Activated naive CD4-positive, alpha-beta T cell treated with anti-CD3 and anti-CD28 coated beads for 36 hours (primary cell): ENCODE data around the gene CCDC18. TPM values are rescaled to one million over a fixed set of nuclear protein-coding genes. Genes with fewer than 3 reads are reported as not detected.
"Not testable (repeated sequence)": the region's sequence is repeated elsewhere in the genome, so short reads cannot be mapped to it uniquely, and the experiment has no call there.

Experiments
- CTCF ChIA-PET: fragments of 350-600 bp; sonication (Branson Sonifier 250); formaldehyde crosslinking; loops from one replicate; lab custom pipeline; 2021; ENCODE audit warnings: antibody characterized with exemption; lab: Charles Lee
- DNase-seq: peaks from one replicate; pipeline ENCODE4 v3.0.0-alpha.2; 2020
- H3K27ac Mint-ChIP-seq: one replicate; pipeline ENCODE4 v1.8.0; 2021; ENCODE audit warnings: mild to moderate bottlenecking, mixed read lengths
- H3K27me3 Mint-ChIP-seq: one replicate; pipeline ENCODE4 v1.8.0; 2021; ENCODE audit warnings: low read depth, mixed read lengths
- H3K36me3 Mint-ChIP-seq: one replicate; pipeline ENCODE4 v1.8.0; 2021; ENCODE audit warnings: low read depth, mixed read lengths
- H3K4me1 Mint-ChIP-seq: one replicate; pipeline ENCODE4 v1.8.0; 2021; ENCODE audit warnings: low read depth, mixed read lengths
- H3K4me3 Mint-ChIP-seq: one replicate; pipeline ENCODE4 v1.8.0; 2021; ENCODE audit warnings: mild to moderate bottlenecking, moderate library complexity, mixed read lengths
- H3K9me3 Mint-ChIP-seq: one replicate; pipeline ENCODE4 v1.8.0; 2021; ENCODE audit warnings: mixed read lengths
- intact Hi-C: fragments of 100-400 bp; cut with micrococcal nuclease; formaldehyde crosslinking; loops from one replicate; pipeline ENCODE4 v1.15.1; 2023
- total RNA-seq, 2 experiments: library from RNA; stranded (reverse); gene quantifications; one replicate each; pipeline ENCODE4 v1.2.3, GENCODE V29; 2021

CCDC18 gene
- total RNA-seq, 2 experiments from 2014 or later: 16.2 to 16.4 TPM

GRCh38 chr1:93244298-93245069, 64.0 kb downstream of the CCDC18 start:
- CTCF ChIA-PET: no interaction called here
- no peak overlapping the region for H3K27ac Mint-ChIP-seq
- no peak for DNase-seq
- H3K4me3 Mint-ChIP-seq: no peak overlapping the region
- intact Hi-C loops: no loop called here
- H3K36me3 Mint-ChIP-seq: peaks cover 63% of the 10 kb centered on the region
- peaks cover 25% of the 10 kb centered on the region for H3K9me3 Mint-ChIP-seq
- H3K27me3 Mint-ChIP-seq: no peaks in the 10 kb centered on the region
- no peaks in the 10 kb centered on the region for H3K4me1 Mint-ChIP-seq

DNA sequence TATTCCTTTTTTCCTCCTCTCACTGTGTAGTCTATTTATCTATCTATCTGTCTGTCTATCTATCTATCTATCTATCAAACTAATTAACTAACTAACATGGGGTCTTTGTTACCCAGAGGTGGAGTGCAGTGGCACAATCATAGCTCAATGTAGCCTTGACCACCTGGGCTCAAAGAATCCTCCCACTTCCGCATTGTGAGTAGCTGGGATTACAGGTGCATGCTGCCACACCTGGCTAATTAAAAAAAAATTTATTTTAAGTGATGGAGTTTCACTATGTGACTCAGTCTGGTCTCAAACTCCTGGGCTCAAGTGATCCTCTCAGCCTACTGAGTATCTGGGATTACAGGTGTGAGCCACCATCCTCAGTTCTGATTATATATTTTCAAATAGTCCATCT, 71.4 kb downstream of the CCDC18 start:
- H3K4me1 Mint-ChIP-seq: peaks cover 4% of the 10 kb centered on the region
- intact Hi-C loops: no loop called here
- H3K27me3 Mint-ChIP-seq: no peaks in the 10 kb centered on the region
- H3K27ac Mint-ChIP-seq: no peak overlapping the region
- no peak overlapping the region for H3K4me3 Mint-ChIP-seq
- CTCF ChIA-PET: no interaction called here
- H3K36me3 Mint-ChIP-seq: peaks cover 52% of the 10 kb centered on the region
- DNase-seq: no peak
- H3K9me3 Mint-ChIP-seq: peaks cover 12% of the 10 kb centered on the region

GRCh38 chr1:93252598-93252997, 72.1 kb downstream of the CCDC18 start:
- Mint-ChIP-seq H3K4me1 (peaks cover 4% of the 10 kb centered on the region), H3K27me3 (no peaks in the 10 kb centered on the region), H3K36me3 (peaks cover 47% of the 10 kb centered on the region), H3K27ac (no peak overlapping the region), H3K9me3 (peaks cover 12% of the 10 kb centered on the region), H3K4me3 (no peak overlapping the region)
- CTCF ChIA-PET: no interaction called here
- intact Hi-C loops: no loop called here
- no peak for DNase-seq

- CTCF ChIA-PET: interaction anchor here (1.1 kb wide), 1 partner anchor 11 kb away, joined by 4 read pairs; no protein-coding TSS in a partner anchor
- Mint-ChIP-seq H3K4me3 (no peak overlapping the region), H3K27me3 (no peaks in the 10 kb centered on the region), H3K27ac (no peak overlapping the region), H3K9me3 (peaks cover 12% of the 10 kb centered on the region), H3K4me1 (peaks cover 4% of the 10 kb centered on the region), H3K36me3 (peaks cover 43% of the 10 kb centered on the region)
- intact Hi-C loops: no loop called here
- DNase-seq: no peak
Measured at GRCh38 chr1:93253516-93253915, 73.0 kb downstream of the CCDC18 start.

GRCh38 chr1:93255222-93256079, 74.9 kb downstream of the CCDC18 start:
- CTCF ChIA-PET: no interaction called here
- no peak overlapping the region for H3K4me3 Mint-ChIP-seq
- peaks cover 35% of the 10 kb centered on the region for H3K36me3 Mint-ChIP-seq
- H3K27ac Mint-ChIP-seq: no peak overlapping the region
- intact Hi-C loops: no loop called here
- H3K4me1 Mint-ChIP-seq: peaks cover 4% of the 10 kb centered on the region
- no peaks in the 10 kb centered on the region for H3K27me3 Mint-ChIP-seq
- DNase-seq: no peak
- H3K9me3 Mint-ChIP-seq: peaks cover 10% of the 10 kb centered on the region

- no peak overlapping the region for H3K27ac Mint-ChIP-seq
- no peak for DNase-seq
- H3K27me3 Mint-ChIP-seq: no peaks in the 10 kb centered on the region
- H3K4me3 Mint-ChIP-seq: no peak overlapping the region
- H3K9me3 Mint-ChIP-seq: peaks cover 9% of the 10 kb centered on the region
- intact Hi-C loops: no loop called here
- H3K36me3 Mint-ChIP-seq: peaks cover 38% of the 10 kb centered on the region
- H3K4me1 Mint-ChIP-seq: peaks cover 2% of the 10 kb centered on the region
- CTCF ChIA-PET: no interaction called here
Measured at GRCh38 chr1:93256433-93256832, 75.9 kb downstream of the CCDC18 start.

DNA sequence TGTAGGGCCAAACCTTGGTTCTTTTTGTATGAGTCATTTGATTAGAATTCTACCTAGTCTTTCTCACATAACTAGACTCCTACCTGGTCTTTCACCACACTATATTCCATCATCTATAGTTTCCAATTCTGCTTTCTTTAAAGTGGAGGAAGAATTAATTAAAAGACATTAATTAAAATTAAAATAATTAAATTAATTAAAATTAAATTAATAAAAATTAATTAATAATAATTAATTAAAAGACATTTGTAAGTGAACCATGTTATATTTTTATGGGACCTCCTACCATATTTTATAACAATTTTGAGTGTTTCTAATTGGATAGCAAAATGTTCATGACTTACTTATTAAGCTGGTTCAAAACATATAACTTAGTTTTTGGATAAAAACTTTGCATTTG, 77.4 kb downstream of the CCDC18 start:
- intact Hi-C loops: no loop called here
- no peak for DNase-seq
- H3K9me3 Mint-ChIP-seq: peaks cover 12% of the 10 kb centered on the region
- H3K27me3 Mint-ChIP-seq: no peaks in the 10 kb centered on the region
- H3K27ac Mint-ChIP-seq: no peak overlapping the region
- peaks cover 40% of the 10 kb centered on the region for H3K36me3 Mint-ChIP-seq
- CTCF ChIA-PET: interaction anchor here (0.7 to 1.6 kb wide), 2 partner anchors 46 to 228 kb away, joined by 5 read pairs; no protein-coding TSS in a partner anchor
- no peak overlapping the region for H3K4me3 Mint-ChIP-seq
- H3K4me1 Mint-ChIP-seq: peaks cover 2% of the 10 kb centered on the region

- DNase-seq, H3K27me3 Mint-ChIP-seq, H3K27ac Mint-ChIP-seq, CTCF ChIA-PET, H3K4me1 Mint-ChIP-seq, intact Hi-C loops, H3K4me3 Mint-ChIP-seq: not testable (repeated sequence)
- H3K9me3 Mint-ChIP-seq: peaks cover 21% of the 10 kb centered on the region
- peaks cover 48% of the 10 kb centered on the region for H3K36me3 Mint-ChIP-seq
Measured at GRCh38 chr1:93260726-93261125, 80.2 kb downstream of the CCDC18 start.

DNA sequence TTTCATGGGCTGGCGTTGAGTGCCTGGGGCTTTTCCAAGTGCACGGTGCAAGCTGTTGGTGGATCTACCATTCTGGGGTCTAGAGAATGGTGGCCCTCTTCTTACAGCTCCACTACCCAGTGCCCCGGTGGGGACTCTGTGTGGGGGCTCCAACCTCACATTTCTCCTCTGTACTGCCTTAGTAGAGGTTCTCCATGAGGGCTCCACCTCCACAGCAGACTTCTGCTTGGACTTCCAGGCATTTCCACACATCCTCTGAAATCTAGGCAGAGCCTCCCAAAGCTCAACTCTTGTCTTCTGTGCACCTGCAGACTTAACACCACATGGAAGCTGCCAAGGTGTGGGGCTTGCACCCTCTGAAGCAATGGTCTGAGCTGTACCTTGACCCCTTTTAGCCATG, 82.1 kb downstream of the CCDC18 start:
- no peak overlapping the region for H3K27ac Mint-ChIP-seq
- H3K4me3 Mint-ChIP-seq: no peak overlapping the region
- DNase-seq: no peak
- peaks cover 22% of the 10 kb centered on the region for H3K9me3 Mint-ChIP-seq
- H3K36me3 Mint-ChIP-seq: peaks cover 62% of the 10 kb centered on the region
- intact Hi-C loops: no loop called here
- CTCF ChIA-PET: interaction anchor here (0.6 kb wide), 1 partner anchor 223 kb away, joined by 3 read pairs; no protein-coding TSS in a partner anchor
- H3K4me1 Mint-ChIP-seq: no peaks in the 10 kb centered on the region
- no peaks in the 10 kb centered on the region for H3K27me3 Mint-ChIP-seq

DNA sequence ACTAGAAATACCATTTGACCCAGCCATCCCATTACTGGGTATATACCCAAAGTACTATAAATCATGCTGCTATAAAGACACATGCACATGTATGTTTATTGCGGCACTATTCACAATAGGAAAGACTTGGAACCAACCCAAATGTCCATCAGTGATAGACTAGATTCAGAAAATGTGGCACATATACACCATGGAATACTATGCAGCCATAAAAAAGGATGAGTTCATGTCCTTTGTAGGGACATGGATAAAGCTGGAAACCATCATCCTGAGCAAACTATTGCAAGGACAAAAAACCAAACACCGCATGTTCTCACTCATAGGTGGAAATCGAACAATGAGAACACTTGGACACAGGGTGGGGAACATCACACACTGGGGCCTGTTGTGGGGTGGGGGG, 88.4 kb downstream of the CCDC18 start:
- DNase-seq, H3K4me3 Mint-ChIP-seq, CTCF ChIA-PET, H3K4me1 Mint-ChIP-seq, H3K27ac Mint-ChIP-seq, H3K27me3 Mint-ChIP-seq, intact Hi-C loops, H3K9me3 Mint-ChIP-seq: not testable (repeated sequence)
- peaks cover 44% of the 10 kb centered on the region for H3K36me3 Mint-ChIP-seq

GRCh38 chr1:93275262-93275633, 94.7 kb downstream of the CCDC18 start:
- H3K27me3 Mint-ChIP-seq, H3K4me1 Mint-ChIP-seq, H3K27ac Mint-ChIP-seq, DNase-seq, H3K4me3 Mint-ChIP-seq, intact Hi-C loops, H3K9me3 Mint-ChIP-seq: not testable (repeated sequence)
- H3K36me3 Mint-ChIP-seq: peaks cover 14% of the 10 kb centered on the region
- CTCF ChIA-PET: interaction anchor here (0.6 to 2.2 kb wide), 2 partner anchors 27 to 29 kb away, joined by 3 to 8 read pairs; no protein-coding TSS in a partner anchor

DNA sequence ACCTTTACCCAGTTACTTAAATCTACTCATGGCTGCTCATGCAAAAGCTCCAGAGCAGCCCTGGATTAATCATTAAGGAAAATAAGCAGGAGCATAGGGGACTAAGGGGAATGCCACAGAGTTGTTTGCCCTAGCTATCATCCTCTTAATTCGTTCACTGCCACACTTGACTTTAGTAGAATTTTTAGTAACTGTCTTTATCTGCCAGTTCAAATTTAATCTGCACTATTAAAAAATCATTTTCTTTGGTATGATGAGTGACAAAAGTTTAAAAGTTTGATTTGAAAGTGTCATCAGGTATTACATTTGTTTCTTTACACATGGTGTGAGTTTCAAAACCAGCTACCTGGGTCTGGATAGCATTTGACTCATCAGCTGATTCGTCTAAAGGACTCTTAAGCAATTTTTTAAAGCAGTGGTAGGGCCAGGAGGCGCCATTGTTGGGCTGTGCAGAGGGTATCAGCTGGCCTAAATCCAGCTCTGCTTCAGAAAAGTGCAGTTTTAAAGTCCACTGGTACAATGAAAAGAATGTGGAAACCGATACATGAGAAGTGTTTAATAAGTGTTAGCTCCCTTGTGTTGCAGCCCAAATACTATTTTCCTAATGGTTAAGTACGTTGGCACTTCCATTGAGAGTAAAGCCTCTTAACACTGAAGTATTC, 95.2 kb downstream of the CCDC18 start:
- H3K27me3 Mint-ChIP-seq: no peaks in the 10 kb centered on the region
- H3K4me3 Mint-ChIP-seq: no peak overlapping the region
- no peak for DNase-seq
- CTCF ChIA-PET: interaction anchor here (0.6 to 2.2 kb wide), 2 partner anchors 27 to 28 kb away, joined by 3 to 8 read pairs; no protein-coding TSS in a partner anchor
- intact Hi-C loops: no loop called here
- H3K27ac Mint-ChIP-seq: no peak overlapping the region
- peaks cover 5% of the 10 kb centered on the region for H3K9me3 Mint-ChIP-seq
- H3K36me3 Mint-ChIP-seq: peaks cover 19% of the 10 kb centered on the region
- no peaks in the 10 kb centered on the region for H3K4me1 Mint-ChIP-seq
